ENCODE measurements around the gene POLR2A. TPM values are rescaled to one million over a fixed set of nuclear protein-coding genes. Genes with fewer than 3 reads are reported as not detected.

POLR2A gene
- total and polyA plus RNA-seq, 2 donors (not counting 3 experiments of a cell fraction or from before 2014, with no cell fraction given) = 45.9 to 145 TPM

GRCh38 chr17:7465597-7466275, 18.4 kb upstream of the POLR2A start:
- no peak overlapping the region for H2AFZ ChIP-seq (ENCODE audit: low read depth, low read length)
- CTCF ChIA-PET = interaction anchor here (1.0 to 3.3 kb wide), 2 partner anchors 11 to 29 kb away, joined by 3 to 11 read pairs; no protein-coding TSS in a partner anchor
- H3K9ac ChIP-seq (replicated peaks; ENCODE audit: extremely low read depth, insufficient read depth, low read length) = no peak overlapping the region
- no peaks in the 10 kb centered on the region for H3K4me1 ChIP-seq (ENCODE audit: control insufficient read depth, extremely low read depth, insufficient read depth, low read length)
- peaks cover 11% of the 10 kb centered on the region for H3K79me2 ChIP-seq (ENCODE audit: control insufficient read depth, insufficient read depth, low read length)
- intact Hi-C loops (cut with micrococcal nuclease) = no loop called here
- no peaks in the 10 kb centered on the region for H3K9me3 ChIP-seq (replicated peaks; ENCODE audit: control insufficient read depth, insufficient read depth, low read length)
- no peak overlapping the region for H3K27ac ChIP-seq (ENCODE audit: insufficient read depth, low read depth, low read length)
- FAIRE-seq (no peak), DNase-seq (ENCODE audit: low read depth, low spot score) (no peak)
- no peak overlapping the region for H3K4me2 ChIP-seq (ENCODE audit: insufficient read depth, low read length)
- no peak overlapping the region for H3K4me3 ChIP-seq (replicated peaks in 1 of 3; ENCODE audit: insufficient read depth in 1 of 3, low read depth in 1 of 3, low read length in 3 of 3)
- no peaks in the 10 kb centered on the region for H4K20me1 ChIP-seq (replicated peaks; ENCODE audit: control insufficient read depth, extremely low read depth, insufficient read depth, low read length)
- dilution Hi-C loops (cut with MboI; ENCODE audit: extremely low pct_ligation_motif_present, low sequenced_read_pairs) = no loop called here
- H3K36me3 ChIP-seq (ENCODE audit: control insufficient read depth in 2 of 2, extremely low read depth in 1 of 2, insufficient read depth in 2 of 2, low read length in 2 of 2) = peaks cover 0 to 16% of the 10 kb centered on the region in 2 experiments
- POLR2A ChIA-PET = no interaction called here
- no TSS peak for BruUV-seq (replicated peaks)
- TF ChIP-seq JUN (IDR thresholded peaks at IDR 0.05; ENCODE audit: borderline replicate concordance, insufficient read depth, insufficient read length, low read depth) = no peak
- no peaks in the 10 kb centered on the region for H3K9me1 ChIP-seq (replicated peaks; ENCODE audit: control insufficient read depth, extremely low read depth, insufficient read depth, low read length)
- H3K27me3 ChIP-seq (ENCODE audit: control insufficient read depth in 2 of 2, insufficient read depth in 2 of 2, low read length in 2 of 2) = no peaks in the 10 kb centered on the region

- no peaks in the 10 kb centered on the region for H3K4me1 ChIP-seq (ENCODE audit: control insufficient read depth, extremely low read depth, insufficient read depth, low read length)
- H3K9me1 ChIP-seq (replicated peaks; ENCODE audit: control insufficient read depth, extremely low read depth, insufficient read depth, low read length) = no peaks in the 10 kb centered on the region
- intact Hi-C loops (cut with micrococcal nuclease) (no loop called here), dilution Hi-C loops (cut with MboI; ENCODE audit: extremely low pct_ligation_motif_present, low sequenced_read_pairs) (no loop called here)
- POLR2A ChIA-PET = no interaction called here
- H3K4me2 ChIP-seq (ENCODE audit: insufficient read depth, low read length) = no peak overlapping the region
- BruUV-seq (replicated peaks) = no TSS peak
- H2AFZ ChIP-seq (ENCODE audit: low read depth, low read length) = no peak overlapping the region
- H3K9me3 ChIP-seq (replicated peaks; ENCODE audit: control insufficient read depth, insufficient read depth, low read length) = no peaks in the 10 kb centered on the region
- FAIRE-seq (no peak), DNase-seq (ENCODE audit: low read depth, low spot score) (no peak)
- no peak overlapping the region for H3K9ac ChIP-seq (replicated peaks; ENCODE audit: extremely low read depth, insufficient read depth, low read length)
- H3K27ac ChIP-seq (ENCODE audit: insufficient read depth, low read depth, low read length) = no peak overlapping the region
- no peaks in the 10 kb centered on the region for H4K20me1 ChIP-seq (replicated peaks; ENCODE audit: control insufficient read depth, extremely low read depth, insufficient read depth, low read length)
- TF ChIP-seq GATA2 (IDR thresholded peaks at IDR 0.05; ENCODE audit: insufficient read depth, insufficient read length, low read depth, low read length) = no peak
- no peak for TF ChIP-seq EZH2 (IDR thresholded peaks at IDR 0.05; ENCODE audit: borderline replicate concordance, low read depth, low read length, severe bottlenecking)
- TF ChIP-seq MAX (IDR thresholded peaks at IDR 0.05; ENCODE audit: insufficient read depth, insufficient read length) = no peak
- no peak for TF ChIP-seq MYC (IDR thresholded peaks at IDR 0.05; ENCODE audit: low read depth, low read length)
- no peak for TF ChIP-seq FOS (IDR thresholded peaks at IDR 0.05; ENCODE audit: borderline replicate concordance, insufficient read depth, low read length)
- H3K79me2 ChIP-seq (ENCODE audit: control insufficient read depth, insufficient read depth, low read length) = peaks cover 13% of the 10 kb centered on the region
- CTCF ChIA-PET = interaction anchor here (0.8 to 3.3 kb wide), 4 partner anchors 13 to 123 kb away, joined by 3 to 11 read pairs (median 6); partner anchors contain the start of gene ZBTB4
- no peak overlapping the region for H3K4me3 ChIP-seq (replicated peaks in 1 of 3; ENCODE audit: insufficient read depth in 1 of 3, low read depth in 1 of 3, low read length in 3 of 3)
- peaks cover 0 to 16% of the 10 kb centered on the region in 2 experiments for H3K36me3 ChIP-seq (ENCODE audit: control insufficient read depth in 2 of 2, extremely low read depth in 1 of 2, insufficient read depth in 2 of 2, low read length in 2 of 2)
- no peaks in the 10 kb centered on the region for H3K27me3 ChIP-seq (ENCODE audit: control insufficient read depth in 2 of 2, insufficient read depth in 2 of 2, low read length in 2 of 2)
Observed at GRCh38 chr17:7466318-7466638, 17.9 kb upstream of the POLR2A start.

Measured in endothelial cell of umbilical vein (primary cell).